LNCaP clone FGC (cell line): ENCODE data around the gene DST.

Experiments used
- DNase-seq: peaks from one replicate; pipeline ENCODE4 v3.0.0-alpha.2; 2011; ENCODE audit warnings: low read depth
- H3K4me3 ChIP-seq: 2 replicates; pipeline ENCODE4 v1.5.1; 2011; ENCODE audit warnings: mild to moderate bottlenecking, low read depth, low read length, control low read depth
- TF ChIP-seq, protein P1 (sequence below): IDR thresholded peaks from 2 replicates; pipeline ENCODE4 v1.5.1; 2012; ENCODE audit warnings: mild to moderate bottlenecking; ENCODE audit not compliant: control insufficient read depth, insufficient read depth; ENCODE audit errors: extremely low read depth

The DST gene

DNA sequence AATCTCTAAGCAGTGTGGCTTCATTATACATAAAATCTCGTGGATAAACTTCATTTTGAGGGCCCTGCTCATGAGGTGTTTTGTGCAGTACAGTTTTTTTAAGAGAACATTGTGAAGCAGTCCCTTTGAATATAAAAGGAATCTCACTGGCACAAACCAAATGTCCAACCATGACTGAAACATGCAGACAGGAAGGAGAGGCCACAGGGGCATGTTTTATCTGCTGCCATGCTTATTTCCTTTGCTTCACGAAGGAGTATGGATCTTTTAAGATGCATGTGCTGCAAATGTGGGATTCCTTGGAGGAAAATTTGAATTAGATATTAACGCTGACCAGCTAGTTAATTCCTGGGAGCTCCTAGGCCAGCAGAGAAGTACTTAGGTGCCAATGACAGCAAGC lies 192.3 kb downstream of the DST start:
- no peak for DNase-seq
- TF ChIP-seq, protein P1, sequence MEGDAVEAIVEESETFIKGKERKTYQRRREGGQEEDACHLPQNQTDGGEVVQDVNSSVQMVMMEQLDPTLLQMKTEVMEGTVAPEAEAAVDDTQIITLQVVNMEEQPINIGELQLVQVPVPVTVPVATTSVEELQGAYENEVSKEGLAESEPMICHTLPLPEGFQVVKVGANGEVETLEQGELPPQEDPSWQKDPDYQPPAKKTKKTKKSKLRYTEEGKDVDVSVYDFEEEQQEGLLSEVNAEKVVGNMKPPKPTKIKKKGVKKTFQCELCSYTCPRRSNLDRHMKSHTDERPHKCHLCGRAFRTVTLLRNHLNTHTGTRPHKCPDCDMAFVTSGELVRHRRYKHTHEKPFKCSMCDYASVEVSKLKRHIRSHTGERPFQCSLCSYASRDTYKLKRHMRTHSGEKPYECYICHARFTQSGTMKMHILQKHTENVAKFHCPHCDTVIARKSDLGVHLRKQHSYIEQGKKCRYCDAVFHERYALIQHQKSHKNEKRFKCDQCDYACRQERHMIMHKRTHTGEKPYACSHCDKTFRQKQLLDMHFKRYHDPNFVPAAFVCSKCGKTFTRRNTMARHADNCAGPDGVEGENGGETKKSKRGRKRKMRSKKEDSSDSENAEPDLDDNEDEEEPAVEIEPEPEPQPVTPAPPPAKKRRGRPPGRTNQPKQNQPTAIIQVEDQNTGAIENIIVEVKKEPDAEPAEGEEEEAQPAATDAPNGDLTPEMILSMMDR, result no peak
- H3K4me3 ChIP-seq, result no peak overlapping the region

DNA sequence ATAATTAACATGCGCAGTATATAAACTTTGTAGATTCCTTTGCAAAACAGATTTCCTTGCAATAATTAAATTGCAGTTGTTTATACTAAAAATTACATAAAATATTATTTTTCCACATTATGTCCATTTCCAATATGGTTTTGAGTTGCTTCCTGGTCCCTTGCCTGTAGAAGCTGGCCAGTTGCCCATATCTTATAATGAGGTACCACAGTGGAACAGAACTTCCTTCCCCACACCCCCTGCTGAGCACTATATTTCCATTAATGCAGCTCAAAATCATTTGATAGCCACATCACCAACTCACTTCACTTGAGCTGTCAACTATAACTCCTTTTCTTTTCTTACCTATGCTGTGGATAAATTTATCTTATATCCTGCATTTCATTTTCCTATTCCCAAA lies 194.6 kb downstream of the DST start:
- no peak overlapping the region for H3K4me3 ChIP-seq
- TF ChIP-seq, protein P1, result no peak
- no peak for DNase-seq

DNA sequence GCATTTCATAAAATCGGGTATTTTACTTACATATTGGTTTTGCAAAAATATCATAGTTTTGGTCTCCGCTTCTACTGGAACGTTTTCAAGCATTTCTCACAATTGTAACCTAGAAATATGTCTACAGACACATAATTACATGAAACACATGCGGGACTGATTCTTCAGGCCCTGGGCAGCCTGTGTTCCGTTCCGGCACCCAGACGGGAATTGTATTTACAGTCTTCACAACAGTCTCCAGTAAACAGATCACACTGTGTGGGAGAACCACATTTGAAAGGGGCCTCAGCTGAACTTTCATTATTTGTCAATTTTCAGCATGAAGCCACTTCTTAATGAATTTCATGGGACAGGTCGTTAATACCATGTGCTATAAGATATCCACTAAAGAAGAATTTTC lies 196.9 kb downstream of the DST start:
- TF ChIP-seq, protein P1, result no peak
- DNase-seq, result no peak
- no peak overlapping the region for H3K4me3 ChIP-seq

DNA sequence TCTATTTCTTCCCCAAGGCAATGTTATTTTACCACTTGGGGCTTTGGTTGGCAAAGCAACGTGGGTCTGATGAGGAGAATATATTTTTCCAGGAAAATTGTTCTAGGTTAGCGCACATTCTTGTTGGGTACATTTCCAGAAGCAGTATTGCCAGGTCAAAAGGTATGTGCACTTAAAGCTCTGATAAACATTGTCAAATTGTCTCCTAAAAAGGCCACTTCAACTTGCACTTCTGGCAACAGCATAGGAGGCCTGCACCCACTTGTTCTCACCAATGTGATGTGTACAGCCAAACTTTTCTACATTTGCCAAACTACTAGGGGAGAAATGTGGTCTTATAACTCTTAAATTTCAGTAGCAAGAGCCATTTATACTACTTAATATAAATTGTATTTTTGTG lies 197.8 kb downstream of the DST start:
- no peak overlapping the region for H3K4me3 ChIP-seq
- TF ChIP-seq, protein P1, result no peak

DNA sequence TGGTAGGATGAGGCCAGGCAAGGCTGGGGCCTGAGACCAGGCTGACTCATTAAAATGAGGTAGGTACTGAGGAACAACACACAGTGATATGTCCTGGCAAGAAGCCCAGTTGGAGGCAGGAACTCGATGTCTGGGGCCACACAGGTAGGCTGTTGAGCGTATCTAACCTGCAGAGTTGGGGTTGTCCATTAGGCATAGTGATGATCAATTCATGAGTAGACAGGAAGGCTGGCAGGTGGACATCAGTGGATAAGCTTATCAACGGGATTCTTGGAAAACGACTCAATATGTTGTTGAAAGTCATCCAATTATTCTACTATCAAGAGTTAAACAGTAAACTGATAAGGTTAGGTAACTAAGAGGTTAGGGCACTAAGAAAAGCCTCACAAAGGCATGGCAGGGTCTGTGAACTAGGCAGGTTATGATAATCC lies 202.1 kb downstream of the DST start:
- TF ChIP-seq, protein P1, result no peak
- no peak for DNase-seq
- no peak overlapping the region for H3K4me3 ChIP-seq

More for the DNA sequence above, 197.8 kb downstream of the DST start:
- DNase-seq, result no peak

DNA sequence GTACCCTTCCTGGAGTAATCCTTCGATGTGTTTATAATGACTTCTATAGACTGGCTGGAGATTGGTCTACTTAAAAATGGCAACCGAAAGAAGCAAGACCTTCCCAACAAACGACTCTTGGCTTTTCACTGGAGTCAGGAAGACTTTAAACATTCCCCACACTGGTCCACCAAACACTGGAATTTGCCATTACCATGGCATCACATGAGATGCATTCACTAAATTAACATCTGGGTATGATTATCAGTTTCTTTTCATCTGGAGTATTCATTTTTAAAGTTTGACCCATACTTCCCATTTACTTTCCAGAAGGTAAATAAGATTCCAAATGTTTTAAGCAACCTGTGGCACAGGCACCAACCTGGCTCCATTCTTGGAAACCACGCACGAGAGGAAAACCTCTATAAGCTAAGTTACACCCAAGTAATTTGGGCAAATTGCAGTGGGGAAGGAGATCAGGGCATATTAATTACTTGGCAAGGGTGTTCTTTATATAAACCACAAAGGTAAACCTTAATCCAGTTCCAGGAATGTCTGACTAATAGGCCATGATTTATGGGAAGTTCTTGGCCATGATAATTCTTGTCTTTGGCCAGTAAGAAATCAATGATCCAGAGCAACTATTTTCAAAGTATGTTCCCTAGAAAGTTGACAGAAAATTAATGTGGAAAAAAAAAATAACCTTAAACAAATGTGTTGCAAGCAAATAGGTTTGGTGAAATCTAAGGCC lies 205.4 kb downstream of the DST start:
- TF ChIP-seq, protein P1, result no peak
- H3K4me3 ChIP-seq, result no peak overlapping the region
- no peak for DNase-seq

DNA sequence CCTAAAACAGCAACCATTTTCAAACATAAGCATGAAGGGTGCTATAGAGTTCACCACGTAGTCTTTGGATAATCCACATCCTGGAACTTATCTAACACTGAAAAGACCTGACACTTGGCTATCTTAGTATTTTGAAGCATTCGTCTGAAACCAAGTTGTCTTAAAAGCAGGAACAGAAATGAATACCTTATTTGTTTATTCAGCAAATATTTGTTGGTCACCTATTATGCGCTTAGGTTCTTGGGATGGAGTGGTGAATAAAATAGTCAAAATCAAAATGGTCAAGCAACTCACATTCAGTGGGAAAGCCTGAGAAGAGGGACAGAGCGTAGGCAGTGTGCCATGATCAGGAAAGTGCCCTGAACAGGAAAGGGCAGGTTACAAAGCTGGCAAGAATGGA lies 206.9 kb downstream of the DST start:
- no peak overlapping the region for H3K4me3 ChIP-seq
- TF ChIP-seq, protein P1, result no peak
- no peak for DNase-seq
